Spleen (tissue), 7 donors: ENCODE results near the gene CD1B.

Experiments used
- CTCF ChIP-seq, 11 experiments: fragments of 200-600 bp in 7 of 11; fragments of 450-650 bp in 4 of 11; sonication (generic) in 4 of 11; IDR thresholded peaks in 8 of 11; conservative IDR thresholded peaks in 3 of 11; 1 replicate in 7 of 11; 2 replicates in 4 of 11; pipeline versions ENCODE4 v1.4.0 to v1.8.0; 2016 to 2021; ENCODE audit warnings: antibody characterized with exemption in 11 of 11, inconsistent platforms in 4 of 11, mild to moderate bottlenecking in 1 of 11
- POLR2A ChIP-seq, 3 donors: fragments of 450-650 bp; IDR thresholded peaks; one replicate each; pipeline ENCODE4 v1.5.1; 2017; ENCODE audit warnings: antibody characterized with exemption in 3 of 3, mild to moderate bottlenecking in 1 of 3
- POLR2AphosphoS5 ChIP-seq, 3 donors: sonication (generic); formaldehyde crosslinking; IDR thresholded peaks; one replicate each; pipeline ENCODE4 v1.5.1; 2017; ENCODE audit warnings: antibody characterized with exemption in 3 of 3
- donor health status: DM: no; HTN: no; CAD: no; lungs with moderate emphysema.
- donor health status: DM: no; HTN: no; CAD: no.
- donor health status: DM: no; HTN: no; CAD: no.

GRCh38 chr1:158357441-158357840 lies 26.1 kb upstream of the CD1B start:
- TF ChIP-seq CTCF (IDR thresholded peaks at IDR 0.05 in 8 of 11, conservative IDR thresholded peaks at IDR 0.05 in 3 of 11) (no peak), POLR2A (IDR thresholded peaks at IDR 0.05) (no peak), POLR2AphosphoS5 (IDR thresholded peaks at IDR 0.05) (no peak)
